ENCODE data around the gene PPM1J.
"Not testable (repeated sequence)": the region's sequence is repeated elsewhere in the genome, so short reads cannot be mapped to it uniquely, and the experiment has no call there.

PPM1J gene

DNA sequence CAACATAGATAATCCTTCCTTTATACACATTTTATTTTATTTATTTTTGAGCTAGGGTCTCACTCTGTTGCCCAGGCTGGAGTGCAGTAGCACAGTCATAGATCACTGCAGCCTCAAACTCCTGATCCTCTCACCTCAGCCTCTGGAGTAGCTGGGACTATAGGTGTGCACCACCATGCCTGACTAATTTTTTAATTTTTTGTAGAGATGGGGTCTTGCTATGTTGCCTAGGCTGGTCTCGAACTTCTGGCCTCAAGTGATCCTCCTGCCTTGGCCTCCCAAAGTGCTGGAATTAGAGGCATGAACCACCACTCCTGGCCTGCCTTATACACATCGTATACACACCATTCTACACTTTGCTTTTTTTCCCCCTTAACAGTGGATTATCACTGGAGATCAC lies 6.2 kb upstream of the PPM1J start:
- not testable (repeated sequence) for DNase-seq

DNA sequence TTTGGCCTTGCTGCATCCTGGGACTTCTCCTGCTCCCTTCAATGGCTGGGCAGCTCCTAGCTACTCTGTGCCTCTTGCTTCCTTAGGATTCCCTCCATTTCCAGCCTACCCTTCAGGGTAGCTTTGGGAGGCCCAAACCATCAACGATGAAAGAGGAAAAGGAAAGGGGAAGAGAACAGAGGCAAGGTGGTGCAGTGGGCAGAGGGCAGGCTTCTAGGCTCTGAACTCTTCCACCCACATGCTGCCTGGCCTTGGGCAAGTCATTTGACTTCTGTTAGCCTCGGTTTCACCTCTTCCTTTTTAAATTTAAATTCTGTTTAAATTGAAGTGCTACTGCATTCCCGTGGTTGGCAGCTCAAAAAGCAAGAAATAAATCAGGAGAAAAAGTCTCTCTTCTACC lies 5.7 kb upstream of the PPM1J start:
- no peak for DNase-seq

DNA sequence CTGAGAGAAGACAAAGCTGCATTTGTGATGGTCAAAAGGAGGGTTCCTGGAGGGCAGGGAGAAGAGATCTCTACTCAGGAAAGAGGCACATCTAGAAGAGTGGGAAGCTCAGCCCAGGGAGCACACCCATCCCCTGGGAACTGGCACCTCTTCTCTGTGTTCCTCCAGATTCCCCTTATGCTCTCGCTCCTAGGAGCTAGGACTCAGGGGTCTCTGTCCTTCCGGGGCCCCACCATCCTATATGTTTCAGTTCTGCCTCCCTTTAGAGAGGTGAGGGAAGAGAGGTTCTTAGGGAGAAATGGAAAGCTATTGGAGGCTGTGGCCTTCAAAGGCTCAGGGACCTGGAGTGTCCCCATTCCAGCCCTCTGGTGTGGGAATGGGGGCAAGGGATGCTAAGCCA lies 4.6 kb upstream of the PPM1J start:
- no peak for DNase-seq

DNA sequence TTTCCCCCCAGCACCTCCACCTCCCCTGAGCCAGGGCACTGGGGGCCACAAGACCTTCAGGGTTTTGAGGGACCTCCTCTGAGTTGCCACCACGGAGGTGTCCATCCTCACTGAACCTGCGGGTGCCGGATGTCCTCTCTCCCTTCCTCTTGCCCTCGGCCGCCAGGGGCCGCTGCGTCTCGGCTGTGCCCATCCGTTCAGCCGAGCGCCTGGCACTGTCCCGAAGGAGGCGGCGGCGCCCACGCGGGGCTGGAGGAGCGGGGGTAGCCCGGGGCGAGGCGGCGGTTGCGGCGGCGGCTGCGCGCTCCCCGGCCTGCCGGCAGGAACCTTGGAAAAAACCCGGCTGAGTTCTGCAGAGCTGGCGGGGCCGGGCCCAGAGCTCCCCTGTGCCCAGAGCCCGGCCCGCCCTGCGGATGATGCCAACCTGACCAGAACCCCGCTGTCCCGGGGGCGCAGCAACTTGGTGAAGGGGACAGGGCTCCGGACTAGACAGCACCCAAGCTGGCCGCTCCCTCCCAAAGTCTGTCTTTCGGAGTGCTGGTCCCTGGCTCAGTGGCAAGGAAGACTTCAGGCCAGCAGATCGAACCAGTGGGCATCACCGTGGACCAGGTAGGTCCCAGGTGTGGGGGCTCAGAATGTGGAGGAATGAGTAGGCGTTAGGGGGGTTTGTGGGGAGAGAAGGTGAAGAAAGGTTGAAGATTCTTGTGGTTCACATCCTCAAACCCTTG lies 3.7 kb upstream of the PPM1J start:
- peak; percentile 80 for DNase-seq

DNA sequence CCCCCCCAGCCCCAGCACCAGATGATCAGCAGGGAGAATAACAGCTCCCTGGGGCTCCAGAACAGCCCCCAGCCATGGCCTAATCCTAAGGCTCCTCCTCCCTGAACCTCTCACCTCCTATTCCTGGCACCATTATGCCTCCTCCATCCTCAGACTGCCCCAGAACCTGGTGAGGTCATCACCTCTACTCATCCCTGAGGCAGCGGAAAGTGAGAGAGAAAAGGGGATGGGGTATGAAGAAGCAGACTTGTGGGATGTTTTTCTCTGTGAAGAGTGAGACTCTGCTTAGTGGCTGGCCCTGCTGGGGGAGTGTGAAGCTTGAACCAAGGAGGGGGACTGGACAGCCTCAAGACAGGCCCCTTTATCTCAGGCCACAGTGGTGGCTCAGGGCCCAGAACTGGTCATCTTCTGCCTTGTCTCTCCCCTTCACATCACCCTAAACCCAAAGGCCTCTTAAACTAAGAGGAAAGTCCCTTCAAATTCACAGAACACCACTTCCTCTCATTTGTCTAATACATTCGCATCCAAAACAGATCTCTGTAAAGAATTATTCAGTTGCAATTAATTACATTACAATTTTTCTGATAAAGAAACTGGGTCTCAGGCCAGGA lies 2.2 kb upstream of the PPM1J start:
- DNase-seq = no peak

DNA sequence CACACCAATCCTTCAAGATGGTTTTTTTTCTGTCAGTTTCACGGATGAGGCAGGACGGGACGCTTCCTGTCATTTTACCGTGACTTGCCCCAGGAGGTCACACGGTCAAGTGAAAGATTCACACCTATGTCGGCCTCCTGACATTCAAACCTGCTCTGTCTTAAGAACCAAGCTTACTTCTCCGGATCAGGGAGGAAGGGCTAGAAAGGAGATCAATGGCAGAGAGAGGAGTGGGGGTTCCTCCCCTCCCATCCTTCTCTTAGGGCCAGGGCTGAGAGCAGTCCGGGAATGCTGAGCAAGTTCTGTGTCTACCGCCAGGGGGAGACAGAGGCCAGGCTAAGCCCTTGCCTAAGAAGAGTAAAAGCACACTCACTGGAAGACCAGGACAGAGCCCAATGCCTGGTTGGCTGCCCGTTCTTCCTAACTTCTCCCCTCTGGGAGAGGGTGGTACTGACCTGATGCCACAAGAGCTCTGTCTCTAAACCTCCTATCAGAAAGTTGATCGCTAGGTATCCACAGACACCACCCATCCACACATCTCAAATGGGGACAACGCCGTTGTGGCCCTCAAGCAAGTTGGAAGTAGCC lies 1.1 kb upstream of the PPM1J start:
- DNase-seq = peak; percentile 74

DNA sequence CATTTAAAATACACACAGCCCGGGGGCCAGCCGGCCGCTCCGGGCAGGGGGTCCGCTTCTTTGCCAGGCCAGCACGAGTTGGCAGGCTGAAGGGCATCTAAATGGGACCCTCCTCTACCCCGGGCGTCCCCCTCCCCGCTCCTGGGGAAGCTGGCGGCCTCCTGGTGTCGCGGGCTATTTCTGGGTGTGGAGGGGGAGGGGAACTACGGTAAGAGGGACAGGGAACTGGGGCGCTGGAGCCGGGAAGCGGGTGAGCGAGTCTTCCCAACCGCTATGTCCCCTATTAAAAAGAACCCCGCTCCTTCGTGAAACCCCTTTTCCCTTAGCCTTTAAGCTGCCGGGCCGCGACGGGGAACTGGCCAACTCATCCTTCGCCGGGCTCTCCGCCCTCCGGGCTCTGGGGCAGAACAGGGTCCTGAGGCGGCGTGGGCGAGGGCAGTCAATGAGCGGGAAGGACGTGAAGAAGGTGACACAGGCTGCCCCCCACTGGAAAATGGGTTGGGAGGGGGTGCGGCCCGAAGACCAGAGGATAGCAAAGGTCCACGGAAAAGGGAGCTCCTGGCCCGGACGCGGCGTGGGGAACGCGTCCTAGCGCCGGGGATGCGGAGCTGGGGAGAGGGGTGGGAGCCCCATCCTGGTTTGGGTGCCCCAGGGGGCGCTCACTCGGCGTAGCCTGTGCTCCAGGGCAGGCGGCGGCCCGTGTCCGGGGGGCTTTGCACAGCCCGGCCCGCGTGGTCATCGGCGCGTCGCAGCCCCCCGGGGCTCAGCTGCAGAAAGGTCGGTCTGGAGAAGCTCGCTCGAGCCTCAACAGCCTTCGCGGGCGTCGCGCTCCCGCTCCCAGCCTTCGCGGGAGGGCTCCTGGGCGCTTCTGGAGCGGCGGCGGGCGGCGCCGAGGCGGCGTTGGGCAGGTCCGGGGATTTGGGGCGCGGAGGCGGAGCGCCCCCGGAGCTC lies 544 bp downstream of the PPM1J start:
- no peak for DNase-seq

DNA sequence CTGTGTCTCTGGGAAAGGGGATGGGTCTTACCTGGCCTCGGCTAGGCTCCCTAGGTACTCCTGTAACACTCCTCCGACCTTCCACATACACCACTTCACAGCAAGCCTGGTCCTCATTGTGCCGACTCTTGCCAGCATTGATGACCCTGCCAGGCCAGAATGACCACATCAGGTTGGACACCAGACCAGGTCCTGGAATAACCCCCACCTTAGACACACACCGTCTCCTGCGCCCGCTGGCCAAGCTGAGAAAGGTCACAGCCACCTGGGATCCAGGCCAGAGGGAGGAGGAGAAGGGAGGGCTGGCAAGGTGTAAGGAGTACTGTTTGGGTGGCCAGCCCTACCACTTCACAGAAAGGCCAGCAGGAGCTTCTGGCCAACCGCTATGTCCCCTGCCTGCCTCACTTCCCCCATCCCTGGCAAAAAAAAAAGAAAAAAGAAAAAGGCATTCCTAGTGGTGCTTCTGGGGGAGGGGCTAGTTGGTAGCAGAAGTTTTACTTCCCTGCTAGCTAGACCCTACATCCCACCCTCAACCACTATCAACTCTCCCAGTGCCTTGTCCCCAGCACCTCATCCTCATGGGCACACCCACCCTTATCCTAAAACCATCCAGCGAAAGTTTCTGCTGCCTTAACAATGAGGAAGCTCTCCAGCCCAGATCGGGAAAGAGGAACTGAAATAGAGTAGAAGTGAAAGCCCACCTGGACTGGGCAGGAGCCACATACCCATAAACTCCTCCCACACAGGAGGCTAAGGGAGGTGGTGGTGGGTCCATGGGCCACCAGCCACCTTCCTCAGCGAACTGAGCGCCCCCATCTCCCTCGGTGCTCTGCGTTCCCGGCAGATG lies 1.4 kb downstream of the PPM1J start:
- no peak for DNase-seq

DNA sequence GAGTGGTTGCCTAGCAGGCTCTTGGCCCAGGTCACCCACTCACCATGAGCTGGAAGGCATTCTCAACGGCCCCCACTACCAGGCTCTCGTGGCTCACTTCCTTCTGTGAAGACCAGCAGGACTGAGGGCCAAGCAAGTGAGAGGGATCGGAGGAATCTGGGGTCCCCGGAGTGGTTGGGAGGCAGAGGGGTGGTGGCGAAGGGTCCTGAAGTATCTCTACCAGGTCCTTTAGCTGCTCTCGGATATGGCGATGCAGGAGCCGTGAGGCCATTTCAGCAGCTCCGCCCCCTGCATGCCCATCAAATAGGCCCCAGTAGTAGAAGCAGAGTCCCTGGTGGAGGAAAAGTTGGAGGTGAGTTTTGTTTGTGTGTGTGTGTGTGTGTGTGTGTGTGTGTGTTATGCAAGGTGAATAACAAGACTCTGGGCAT lies 2.4 kb downstream of the PPM1J start:
- no peak for DNase-seq

DNA sequence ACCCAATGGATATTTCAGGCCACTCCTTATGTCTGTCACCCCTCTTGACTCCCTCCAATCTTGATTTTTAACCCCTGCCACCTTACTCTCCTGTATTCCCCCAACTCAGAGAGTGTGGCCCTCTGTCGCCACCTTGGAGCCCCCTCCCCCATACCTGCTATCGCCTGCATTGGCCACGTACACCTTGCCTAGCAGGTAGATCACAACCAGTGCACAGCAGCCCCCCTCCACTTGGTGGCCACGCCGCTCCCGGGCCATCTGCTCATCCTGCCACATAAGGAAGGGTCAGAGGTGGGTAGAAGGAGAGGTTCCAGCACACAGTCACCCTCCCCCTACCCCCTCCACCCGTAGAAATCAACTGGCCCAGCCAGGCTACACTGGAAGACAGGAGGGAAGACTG lies 2.9 kb downstream of the PPM1J start:
- DNase-seq = no peak

DNA sequence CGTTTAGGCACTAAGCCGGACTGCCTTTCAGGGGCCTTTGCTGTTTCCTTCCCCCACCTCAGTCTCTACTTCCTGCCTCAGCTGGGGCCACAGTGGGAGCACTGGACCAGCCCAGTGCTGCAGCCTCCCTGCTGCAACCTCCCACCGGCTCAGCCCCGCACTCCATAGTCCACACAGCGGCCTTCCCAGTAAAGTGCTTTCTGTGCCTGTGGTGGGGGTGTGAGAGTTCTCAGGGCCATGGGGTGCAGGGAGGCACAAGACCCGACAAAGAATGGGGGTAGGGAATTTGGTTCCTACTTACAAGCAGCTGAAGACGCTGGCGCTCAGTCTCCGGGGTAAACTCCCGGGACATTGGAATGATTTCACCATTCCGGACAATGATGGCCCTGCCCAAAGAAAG lies 3.5 kb downstream of the PPM1J start:
- no peak for DNase-seq

DNA sequence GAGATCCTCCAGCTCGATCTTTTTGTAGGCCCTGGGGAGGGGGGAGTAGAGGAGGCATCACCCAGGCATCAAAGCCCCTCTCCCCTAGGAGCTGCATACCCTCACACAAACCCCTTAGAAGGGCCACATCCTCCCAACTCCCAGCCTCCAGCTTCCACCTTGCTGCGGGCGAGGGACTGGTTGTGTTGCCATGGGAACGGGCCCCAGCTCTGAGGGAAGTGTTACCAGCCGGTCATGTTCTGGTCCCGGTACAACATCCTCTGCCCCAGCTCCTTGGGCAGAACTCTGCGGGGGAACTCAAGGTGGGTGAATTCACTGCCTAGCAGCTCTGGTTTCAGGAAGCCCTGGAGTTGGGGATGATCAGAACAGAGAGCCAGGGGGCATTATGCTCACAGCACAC lies 4.1 kb downstream of the PPM1J start:
- DNase-seq = no peak

DNA sequence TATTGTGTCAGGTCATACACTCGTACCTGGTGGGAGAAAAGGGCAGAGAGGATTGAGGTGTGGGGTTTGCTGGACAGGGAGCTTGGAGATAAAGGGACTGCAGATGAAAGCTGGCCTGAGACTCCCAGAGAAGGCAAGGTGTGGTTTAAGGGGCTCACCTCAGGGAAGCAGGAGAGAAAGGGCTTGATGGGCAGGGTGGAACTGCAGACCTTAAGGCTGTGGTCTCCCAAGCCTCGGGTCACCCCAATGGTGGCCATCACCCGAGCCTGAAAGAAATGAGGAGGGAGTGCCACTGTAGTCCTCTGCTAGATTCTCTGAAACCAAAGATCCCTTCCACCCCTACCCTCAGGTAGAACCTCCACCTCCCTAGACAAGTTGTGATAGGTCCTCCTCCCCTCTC lies 4.5 kb downstream of the PPM1J start:
- no peak for DNase-seq

DNA sequence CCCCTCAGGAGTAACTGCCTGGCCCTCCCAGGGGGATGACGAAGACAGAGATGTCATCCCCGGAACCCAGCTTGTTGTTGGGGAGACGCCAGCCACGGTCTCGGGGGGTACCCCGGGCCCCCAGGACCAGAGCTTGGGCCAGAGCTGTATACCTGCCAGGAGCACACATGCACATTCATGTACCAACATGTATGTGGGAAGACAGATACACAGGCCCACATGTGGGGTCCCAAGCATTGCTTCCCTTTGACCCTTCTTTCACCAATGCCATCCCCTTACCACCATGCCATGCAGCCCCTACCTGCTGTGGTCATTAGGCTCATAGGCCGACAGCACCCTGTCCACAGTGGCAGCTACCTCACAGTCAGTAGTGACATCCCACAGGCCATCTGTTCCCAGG lies 5.0 kb downstream of the PPM1J start:
- no peak for DNase-seq

DNA sequence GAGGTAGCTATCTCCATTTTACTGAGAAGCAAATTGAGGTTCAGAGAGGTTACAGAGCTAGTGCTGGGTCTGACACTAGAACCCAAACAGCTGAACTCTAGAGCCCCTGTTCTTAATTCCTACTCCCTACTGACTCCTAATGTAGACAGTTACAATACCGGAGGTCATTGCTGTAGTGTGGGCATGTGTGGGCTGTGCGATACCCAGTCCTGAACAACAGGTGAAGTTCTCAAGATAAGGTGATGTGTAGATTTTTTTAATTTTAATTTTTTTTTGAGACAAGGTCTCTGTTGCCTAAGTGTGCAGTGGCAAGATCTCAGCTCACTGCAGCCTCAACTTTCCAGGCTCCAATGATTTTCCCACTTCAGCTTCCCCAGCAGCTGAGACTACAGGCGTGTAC lies 6.6 kb downstream of the PPM1J start:
- no peak for DNase-seq

DNA sequence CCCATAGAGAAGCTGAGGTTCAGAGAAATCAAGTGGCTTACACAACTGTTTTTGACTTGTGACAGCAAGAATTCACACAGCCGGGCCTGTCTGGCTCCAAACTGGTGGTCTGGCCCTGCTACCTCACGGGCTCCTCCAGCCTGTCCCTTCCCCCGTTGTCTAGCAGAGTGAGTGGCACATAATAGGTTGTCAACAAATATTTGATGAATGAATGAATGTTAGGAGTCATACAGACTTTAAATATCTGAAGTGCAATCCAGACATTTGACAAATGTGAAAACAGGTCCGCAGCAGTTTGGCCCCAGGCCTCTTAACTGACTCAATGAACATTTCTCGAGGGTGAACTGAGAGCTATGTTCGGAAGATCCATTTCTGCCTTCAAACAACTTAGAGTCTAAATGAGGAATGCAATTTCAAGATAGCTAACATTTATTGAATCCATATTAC lies 7.1 kb downstream of the PPM1J start:
- DNase-seq = no peak

DNA sequence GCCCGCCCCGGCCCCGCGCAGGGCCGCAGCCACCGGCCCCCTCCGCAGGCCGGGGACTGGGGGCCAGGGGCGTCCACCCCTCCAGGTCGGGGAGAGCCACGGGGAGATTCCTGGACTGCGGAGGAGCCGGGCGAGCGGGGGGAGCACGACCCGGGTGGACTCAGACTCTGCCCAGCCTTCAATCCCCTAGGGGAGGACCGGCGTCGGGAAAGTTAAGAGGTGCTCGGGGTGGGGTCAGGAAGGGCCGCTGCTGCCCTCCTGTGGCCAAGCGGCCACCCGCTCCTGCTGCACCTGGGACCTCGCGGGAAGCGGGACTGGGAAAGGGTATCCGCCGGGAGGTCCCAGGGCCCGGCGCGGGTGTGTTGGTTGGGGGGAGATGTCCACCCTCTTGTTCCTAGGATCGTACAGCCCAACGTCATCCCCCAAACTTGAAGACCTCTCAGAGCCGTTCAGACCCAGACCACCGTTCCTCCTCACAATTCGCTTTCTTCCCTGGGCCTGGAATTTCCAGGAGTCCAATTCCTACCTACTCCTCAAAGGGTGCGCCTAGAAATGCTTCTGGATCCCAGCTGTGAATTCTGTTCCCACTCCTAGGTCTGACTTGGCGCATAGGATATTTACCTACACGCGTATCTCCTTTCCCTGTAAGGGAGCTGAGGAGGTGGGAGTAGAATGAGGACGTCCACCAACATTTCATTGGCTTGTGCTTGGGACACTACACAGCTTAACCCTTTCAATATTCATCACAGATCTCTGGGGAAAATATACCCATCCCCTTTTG lies 7.7 kb downstream of the PPM1J start:
- peak; percentile 63 for DNase-seq

DNA sequence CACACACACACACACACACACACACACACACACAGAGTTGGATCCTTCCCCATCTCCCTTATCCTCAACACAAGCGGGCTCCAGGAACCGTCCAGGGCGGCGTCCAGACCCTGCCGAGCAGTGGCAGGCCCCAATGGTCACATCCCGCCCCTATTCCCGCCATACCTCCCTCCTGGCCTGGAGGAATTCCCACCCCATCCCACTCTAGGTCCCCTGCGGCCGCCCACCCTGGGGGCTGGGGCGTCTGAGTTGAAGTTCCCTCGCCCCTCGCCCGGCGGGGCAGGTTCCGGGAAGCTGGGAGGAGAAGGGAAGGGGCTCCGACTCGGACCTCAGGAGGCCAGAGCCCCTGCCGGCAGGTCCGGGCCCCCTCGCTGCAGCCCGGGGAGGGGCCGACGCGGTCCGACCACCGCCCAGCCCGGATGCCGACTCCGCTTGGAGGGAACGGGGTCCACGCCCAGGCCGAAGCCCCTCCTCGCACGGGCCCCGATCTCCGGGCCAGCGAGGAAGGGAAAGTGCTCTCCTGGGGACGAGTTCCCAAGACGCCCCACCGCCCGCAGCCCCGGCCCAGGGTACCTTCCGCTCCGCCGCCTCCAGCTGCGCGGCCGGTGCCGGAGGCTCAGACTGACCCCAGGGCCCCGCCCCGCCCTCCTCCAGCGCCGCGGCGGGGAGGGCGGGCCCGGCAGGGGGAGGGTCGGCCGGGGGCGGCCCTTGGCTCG lies 8.5 kb downstream of the PPM1J start, which contains the start of gene RHOC:
Gene RHOC, minus strand, starts transcription at position 623 of the 716 bp plus-strand sequence. CDS start 3,328 bp downstream, outside the sequence.
- no peak for DNase-seq

DNA sequence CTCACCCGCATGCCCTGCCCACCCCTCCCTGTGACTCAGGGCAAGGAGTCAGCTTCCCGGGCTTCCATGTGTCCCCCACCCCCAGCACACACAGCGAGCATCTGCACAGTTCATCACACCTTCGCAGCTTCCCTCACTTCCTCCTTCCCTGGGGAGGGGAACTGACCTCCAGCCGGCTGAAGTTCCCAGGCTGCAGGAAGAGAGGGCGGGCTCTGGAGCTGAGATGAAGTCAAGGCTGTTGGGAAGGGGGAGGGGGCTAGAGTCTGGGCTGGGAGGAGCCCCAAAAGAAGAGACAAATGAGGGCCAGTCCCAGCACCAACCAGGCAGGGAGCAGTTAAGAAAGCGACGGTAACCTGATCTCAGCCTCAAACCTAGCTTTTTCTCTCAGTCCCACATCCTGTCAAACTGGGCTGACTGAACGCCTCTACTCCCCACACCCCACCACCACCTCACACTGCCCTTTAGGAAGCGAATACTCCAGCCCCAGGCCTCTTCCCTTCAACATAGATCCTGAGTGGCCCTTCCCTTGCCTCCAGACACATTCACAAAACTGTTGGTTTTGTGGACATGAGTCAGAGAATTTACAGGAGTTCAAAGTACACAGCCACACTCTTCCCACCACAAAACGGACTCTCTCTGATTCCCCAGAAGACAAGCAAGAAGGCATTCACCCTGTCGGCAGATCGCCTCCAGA lies 10.1 kb downstream of the PPM1J start:
- DNase-seq = no peak

DNA sequence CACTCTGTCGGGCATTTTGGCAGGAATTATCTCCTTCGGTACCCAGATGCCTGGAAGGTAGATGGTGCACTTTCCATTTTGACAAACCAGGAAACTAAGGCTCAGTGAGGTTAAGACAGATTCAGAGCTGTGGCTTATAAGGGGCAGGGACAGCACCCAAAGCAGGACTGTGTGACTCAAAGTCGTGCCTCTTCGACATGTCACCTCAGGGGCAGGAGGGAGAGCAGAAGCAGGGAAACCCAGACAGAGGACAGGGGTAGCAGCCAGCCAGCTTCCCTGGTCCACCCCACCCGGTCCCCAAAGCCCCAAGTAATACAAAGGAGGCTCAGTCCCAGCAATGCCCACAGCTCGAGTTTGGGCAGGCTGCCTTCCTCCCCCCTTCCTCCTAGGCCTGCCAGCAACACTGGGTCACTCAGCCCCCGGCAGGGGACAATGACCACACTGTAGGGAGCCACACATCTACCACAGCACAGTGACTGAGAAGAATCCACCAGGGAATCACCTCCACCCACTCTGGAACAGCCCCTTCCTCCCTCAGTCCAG lies 10.7 kb downstream of the PPM1J start:
- DNase-seq = no peak
